WTC11 (cell line): ENCODE data around the gene BDP1. TPM values are rescaled to one million over a fixed set of nuclear protein-coding genes. Genes with fewer than 3 reads are reported as not detected.

Experiments used
- E2F5 ChIP-seq: sonication (generic); formaldehyde crosslinking; IDR thresholded peaks from 2 replicates; pipeline ENCODE4 v1.8.1; 2022; ENCODE audit warnings: mild to moderate bottlenecking, moderate library complexity, missing genetic modification reagents
- ERG ChIP-seq: fragments of 250-450 bp; sonication (Bioruptor Pico); IDR thresholded peaks from 2 replicates; pipeline ENCODE4 v1.8.0; 2021; ENCODE audit warnings: mild to moderate bottlenecking
- ESRRA ChIP-seq: sonication (generic); formaldehyde crosslinking; IDR thresholded peaks from 2 replicates; pipeline ENCODE4 v1.8.1; 2022; ENCODE audit warnings: mild to moderate bottlenecking, missing genetic modification reagents, borderline replicate concordance
- FOXJ3 ChIP-seq: sonication (generic); formaldehyde crosslinking; IDR thresholded peaks from 2 replicates; pipeline ENCODE4 v1.9.0; 2021; ENCODE audit warnings: missing genetic modification reagents, mild to moderate bottlenecking, borderline replicate concordance
- FOXP4 ChIP-seq: sonication (generic); formaldehyde crosslinking; IDR thresholded peaks from 2 replicates; pipeline ENCODE4 v1.8.0; 2022; ENCODE audit warnings: mild to moderate bottlenecking, missing genetic modification reagents
- GABPB1 ChIP-seq: sonication (generic); formaldehyde crosslinking; IDR thresholded peaks from 2 replicates; pipeline ENCODE4 v1.8.1; 2023; ENCODE audit warnings: mild to moderate bottlenecking, missing genetic modification reagents
- NFE2L1 ChIP-seq: sonication (generic); formaldehyde crosslinking; IDR thresholded peaks from 2 replicates; pipeline ENCODE4 v1.8.1; 2023; ENCODE audit warnings: missing genetic modification reagents
- NR1H2 ChIP-seq: sonication (generic); formaldehyde crosslinking; IDR thresholded peaks from 2 replicates; pipeline ENCODE4 v1.9.0; 2021; ENCODE audit warnings: mild to moderate bottlenecking, moderate library complexity, missing genetic modification reagents
- PREB ChIP-seq: sonication (generic); formaldehyde crosslinking; IDR thresholded peaks from 2 replicates; pipeline ENCODE4 v1.8.1; 2022; ENCODE audit warnings: mild to moderate bottlenecking, missing genetic modification reagents, moderate library complexity, borderline replicate concordance
- STAT6 ChIP-seq: sonication (generic); formaldehyde crosslinking; conservative IDR thresholded peaks from 2 replicates; pipeline ENCODE4 v1.8.1; 2023; ENCODE audit warnings: mild to moderate bottlenecking, low read depth, missing genetic modification reagents, moderate library complexity
- TCF7 ChIP-seq: sonication (generic); formaldehyde crosslinking; IDR thresholded peaks from 2 replicates; pipeline ENCODE4 v1.8.0; 2022; ENCODE audit warnings: mild to moderate bottlenecking, low read depth, missing genetic modification reagents, moderate library complexity
- TEAD1 ChIP-seq: sonication (generic); formaldehyde crosslinking; IDR thresholded peaks from 2 replicates; pipeline ENCODE4 v1.8.0; 2022; ENCODE audit warnings: mild to moderate bottlenecking, missing genetic modification reagents
- USF1 ChIP-seq: sonication (generic); formaldehyde crosslinking; IDR thresholded peaks from 2 replicates; pipeline ENCODE4 v1.8.0; 2022; ENCODE audit warnings: mild to moderate bottlenecking, missing genetic modification reagents
- ZBTB43 ChIP-seq: sonication (generic); formaldehyde crosslinking; IDR thresholded peaks from 2 replicates; pipeline ENCODE4 v1.8.1; 2023; ENCODE audit warnings: mild to moderate bottlenecking, missing genetic modification reagents
- ZMAT4 ChIP-seq: fragments of 250-450 bp; sonication (Bioruptor Pico); IDR thresholded peaks from 2 replicates; pipeline ENCODE4 v1.9.0; 2021; ENCODE audit warnings: mild to moderate bottlenecking
- ZNF138 ChIP-seq: sonication (generic); formaldehyde crosslinking; conservative IDR thresholded peaks from 2 replicates; pipeline ENCODE4 v1.8.1; 2022; ENCODE audit warnings: mild to moderate bottlenecking, moderate library complexity, missing genetic modification reagents
- ZNF317 ChIP-seq: sonication (generic); formaldehyde crosslinking; IDR thresholded peaks from 2 replicates; pipeline ENCODE4 v1.8.1; 2023; ENCODE audit warnings: low read depth, mild to moderate bottlenecking, moderate library complexity, missing genetic modification reagents, borderline replicate concordance
- ZNF416 ChIP-seq: fragments of 250-450 bp; sonication (Bioruptor Pico); IDR thresholded peaks from 2 replicates; pipeline ENCODE4 v1.9.0; 2021; ENCODE audit warnings: mild to moderate bottlenecking, inconsistent platforms
- ZNF423 ChIP-seq: fragments of 250-450 bp; sonication (Bioruptor Pico); IDR thresholded peaks from 2 replicates; pipeline ENCODE4 v2.1.2; 2022; ENCODE audit warnings: mild to moderate bottlenecking, moderate library complexity
- ZNF532 ChIP-seq: fragments of 250-450 bp; sonication (Bioruptor Pico); IDR thresholded peaks from 2 replicates; pipeline ENCODE4 v1.9.0; 2021; ENCODE audit warnings: mild to moderate bottlenecking, borderline replicate concordance
- total RNA-seq: library from RNA; stranded (reverse); gene quantifications from 3 replicates; pipeline ENCODE4 v1.2.3, GENCODE V29; 2021

The BDP1 gene
- total RNA-seq, 1 experiment from 2014 or later, result 34.7 TPM

- no peak for TF ChIP-seq E2F5 (CRISPR knock-in tag)
- TF ChIP-seq FOXJ3 (CRISPR knock-in tag), result no peak
- no peak for TF ChIP-seq ESRRA
- peak; percentile 72; the same call in 1 of the 2 replicates for TF ChIP-seq ZBTB43
- no peak for TF ChIP-seq ZMAT4 (CRISPR knock-in tag)
- 0 out of 2 replicates have a peak, but pooled peaks have one; percentile 14 for TF ChIP-seq GABPB1 (CRISPR knock-in tag)
- TF ChIP-seq ZNF138 (CRISPR knock-in tag), result no peak
- no peak for TF ChIP-seq ERG (CRISPR knock-in tag)
- no peak for TF ChIP-seq PREB (CRISPR knock-in tag)
- no peak for TF ChIP-seq TCF7 (CRISPR knock-in tag)
- TF ChIP-seq ZNF317 (CRISPR knock-in tag), result no peak
- TF ChIP-seq ZNF416 (CRISPR knock-in tag), result 0 out of 2 replicates have a peak, but pooled peaks have one; percentile 40
- TF ChIP-seq NFE2L1 (CRISPR knock-in tag), result no peak; the same call in 1 of the 2 replicates
- no peak for TF ChIP-seq NR1H2 (CRISPR knock-in tag)
- TF ChIP-seq ZNF532 (CRISPR knock-in tag), result no peak
- no peak for TF ChIP-seq ZNF423
- TF ChIP-seq STAT6 (CRISPR knock-in tag), result no peak
- TF ChIP-seq FOXP4 (CRISPR knock-in tag), result peak; percentile 80; the same call in 1 of the 2 replicates
- peak; percentile 98 for TF ChIP-seq USF1 (CRISPR knock-in tag)
- peak; percentile 87; the same call in 1 of the 2 replicates for TF ChIP-seq TEAD1 (CRISPR knock-in tag)
Measured at GRCh38 chr5:71586941-71587765, 131.7 kb downstream of the BDP1 start, which contains the start of gene MCCC2 (continued).
